SK-N-SH treated with all-trans-retinoic acid at 6 μM for 48 hours (cell line): ENCODE measurements around the gene POU6F2.

Source experiments
- ATAC-seq: fragments of 200-7000 bp; cut with Tn5 transposase; 3 replicates; pipeline ENCODE4 v1.9.1; 2020; ENCODE audit warnings: mild to moderate bottlenecking, moderate library complexity
- ARNTL ChIP-seq: fragments of 450-650 bp; formaldehyde crosslinking; IDR thresholded peaks from 2 replicates; pipeline ENCODE4 v1.5.0; 2020; ENCODE audit warnings: low read depth, mild to moderate bottlenecking, moderate library complexity, borderline replicate concordance
- BACH2 ChIP-seq: fragments of 250-450 bp; sonication (Bioruptor Pico); IDR thresholded peaks from 2 replicates; pipeline ENCODE4 v1.9.0; 2021; ENCODE audit warnings: mild to moderate bottlenecking, borderline replicate concordance
- CSDC2 ChIP-seq: fragments of 250-450 bp; sonication (Bioruptor Pico); IDR thresholded peaks from 2 replicates; pipeline ENCODE4 v1.5.0; 2020; ENCODE audit warnings: mild to moderate bottlenecking, moderate library complexity
- ESRRG ChIP-seq: fragments of 250-450 bp; sonication (Bioruptor Pico); IDR thresholded peaks from 2 replicates; pipeline ENCODE4 v1.6.1; 2021; ENCODE audit warnings: mild to moderate bottlenecking
- GLIS3 ChIP-seq: fragments of 250-450 bp; sonication (Bioruptor Pico); IDR thresholded peaks from 2 replicates; pipeline ENCODE4 v1.5.0; 2020; ENCODE audit warnings: mild to moderate bottlenecking, moderate library complexity
- ISL1 ChIP-seq: fragments of 250-450 bp; sonication (Bioruptor Pico); IDR thresholded peaks from 2 replicates; pipeline ENCODE4 v2.1.2; 2022; ENCODE audit warnings: mild to moderate bottlenecking, moderate library complexity
- OSR1 ChIP-seq: fragments of 250-450 bp; sonication (Bioruptor Pico); IDR thresholded peaks from 2 replicates; pipeline ENCODE4 v1.8.0; 2022; ENCODE audit warnings: moderate library complexity, mild to moderate bottlenecking, inconsistent platforms
- POU6F1 ChIP-seq: fragments of 250-450 bp; sonication (Bioruptor Pico); IDR thresholded peaks from 2 replicates; pipeline ENCODE4 v1.8.0; 2021; ENCODE audit warnings: low read depth, mild to moderate bottlenecking, moderate library complexity, borderline replicate concordance
- PPARA ChIP-seq: fragments of 250-450 bp; sonication (Bioruptor Pico); IDR thresholded peaks from 2 replicates; pipeline ENCODE4 v1.5.0; 2020; ENCODE audit warnings: mild to moderate bottlenecking, borderline replicate concordance
- RARB ChIP-seq: fragments of 250-450 bp; sonication (Bioruptor Pico); IDR thresholded peaks from 2 replicates; pipeline ENCODE4 v1.8.0; 2021; ENCODE audit warnings: mild to moderate bottlenecking, moderate library complexity
- SNAI2 ChIP-seq: fragments of 250-450 bp; sonication (Bioruptor Pico); IDR thresholded peaks from 2 replicates; pipeline ENCODE4 v1.5.0; 2020; ENCODE audit warnings: mild to moderate bottlenecking, moderate library complexity
- TCF4 ChIP-seq: fragments of 250-450 bp; sonication (Bioruptor Pico); IDR thresholded peaks from 2 replicates; pipeline ENCODE4 v1.8.0; 2021; ENCODE audit warnings: mild to moderate bottlenecking, moderate library complexity, borderline replicate concordance
- TOX ChIP-seq: fragments of 250-450 bp; sonication (Bioruptor Pico); IDR thresholded peaks from 2 replicates; pipeline ENCODE4 v1.8.0; 2021; ENCODE audit warnings: mild to moderate bottlenecking, moderate library complexity, borderline replicate concordance
- ZC3H10 ChIP-seq: fragments of 250-450 bp; sonication (Bioruptor Pico); IDR thresholded peaks from 2 replicates; pipeline ENCODE4 v1.5.1; 2021; ENCODE audit warnings: mild to moderate bottlenecking, moderate library complexity
- ZFP3 ChIP-seq: fragments of 250-450 bp; sonication (Bioruptor Pico); IDR thresholded peaks from 2 replicates; pipeline ENCODE4 v1.5.0; 2020; ENCODE audit warnings: mild to moderate bottlenecking, moderate library complexity
- ZFP30 ChIP-seq: fragments of 450-650 bp; formaldehyde crosslinking; IDR thresholded peaks from 2 replicates; pipeline ENCODE4 v1.5.0; 2022; ENCODE audit warnings: mild to moderate bottlenecking, moderate library complexity
- ZNF565 ChIP-seq: fragments of 450-650 bp; formaldehyde crosslinking; conservative IDR thresholded peaks from 2 replicates; pipeline ENCODE4 v1.5.0; 2020; ENCODE audit warnings: low read depth, mild to moderate bottlenecking, moderate library complexity
- ZNF70 ChIP-seq: fragments of 450-650 bp; formaldehyde crosslinking; IDR thresholded peaks from 2 replicates; pipeline ENCODE4 v1.5.0; 2020; ENCODE audit warnings: mild to moderate bottlenecking, moderate library complexity
- ZNF8 ChIP-seq: fragments of 450-650 bp; formaldehyde crosslinking; IDR thresholded peaks from 2 replicates; pipeline ENCODE4 v1.5.0; 2020; ENCODE audit warnings: mild to moderate bottlenecking, moderate library complexity
- TF ChIP-seq, protein P1 (sequence below): fragments of 250-450 bp; sonication (Bioruptor Pico); IDR thresholded peaks from 2 replicates; pipeline ENCODE4 v1.5.0; 2020; ENCODE audit warnings: mild to moderate bottlenecking, moderate library complexity

POU6F2 gene

GRCh38 chr7:39504963-39505362 lies 527.3 kb downstream of the POU6F2 start:
- TF ChIP-seq PPARA (no peak), ARNTL (CRISPR knock-in tag) (no peak), ZNF8 (CRISPR knock-in tag) (peak; percentile 92; the same call in 1 of the 2 replicates), ZFP30 (CRISPR knock-in tag) (no peak), OSR1 (CRISPR knock-in tag) (no peak), ISL1 (peak; percentile 82), POU6F1 (CRISPR knock-in tag) (no peak), ZC3H10 (no peak), ZFP3 (CRISPR knock-in tag) (no peak), RARB (CRISPR knock-in tag) (no peak), SNAI2 (CRISPR knock-in tag) (no peak)
- TF ChIP-seq, protein P1, sequence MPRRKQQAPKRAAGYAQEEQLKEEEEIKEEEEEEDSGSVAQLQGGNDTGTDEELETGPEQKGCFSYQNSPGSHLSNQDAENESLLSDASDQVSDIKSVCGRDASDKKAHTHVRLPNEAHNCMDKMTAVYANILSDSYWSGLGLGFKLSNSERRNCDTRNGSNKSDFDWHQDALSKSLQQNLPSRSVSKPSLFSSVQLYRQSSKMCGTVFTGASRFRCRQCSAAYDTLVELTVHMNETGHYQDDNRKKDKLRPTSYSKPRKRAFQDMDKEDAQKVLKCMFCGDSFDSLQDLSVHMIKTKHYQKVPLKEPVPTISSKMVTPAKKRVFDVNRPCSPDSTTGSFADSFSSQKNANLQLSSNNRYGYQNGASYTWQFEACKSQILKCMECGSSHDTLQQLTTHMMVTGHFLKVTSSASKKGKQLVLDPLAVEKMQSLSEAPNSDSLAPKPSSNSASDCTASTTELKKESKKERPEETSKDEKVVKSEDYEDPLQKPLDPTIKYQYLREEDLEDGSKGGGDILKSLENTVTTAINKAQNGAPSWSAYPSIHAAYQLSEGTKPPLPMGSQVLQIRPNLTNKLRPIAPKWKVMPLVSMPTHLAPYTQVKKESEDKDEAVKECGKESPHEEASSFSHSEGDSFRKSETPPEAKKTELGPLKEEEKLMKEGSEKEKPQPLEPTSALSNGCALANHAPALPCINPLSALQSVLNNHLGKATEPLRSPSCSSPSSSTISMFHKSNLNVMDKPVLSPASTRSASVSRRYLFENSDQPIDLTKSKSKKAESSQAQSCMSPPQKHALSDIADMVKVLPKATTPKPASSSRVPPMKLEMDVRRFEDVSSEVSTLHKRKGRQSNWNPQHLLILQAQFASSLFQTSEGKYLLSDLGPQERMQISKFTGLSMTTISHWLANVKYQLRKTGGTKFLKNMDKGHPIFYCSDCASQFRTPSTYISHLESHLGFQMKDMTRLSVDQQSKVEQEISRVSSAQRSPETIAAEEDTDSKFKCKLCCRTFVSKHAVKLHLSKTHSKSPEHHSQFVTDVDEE (CRISPR knock-in tag), result no peak

DNA sequence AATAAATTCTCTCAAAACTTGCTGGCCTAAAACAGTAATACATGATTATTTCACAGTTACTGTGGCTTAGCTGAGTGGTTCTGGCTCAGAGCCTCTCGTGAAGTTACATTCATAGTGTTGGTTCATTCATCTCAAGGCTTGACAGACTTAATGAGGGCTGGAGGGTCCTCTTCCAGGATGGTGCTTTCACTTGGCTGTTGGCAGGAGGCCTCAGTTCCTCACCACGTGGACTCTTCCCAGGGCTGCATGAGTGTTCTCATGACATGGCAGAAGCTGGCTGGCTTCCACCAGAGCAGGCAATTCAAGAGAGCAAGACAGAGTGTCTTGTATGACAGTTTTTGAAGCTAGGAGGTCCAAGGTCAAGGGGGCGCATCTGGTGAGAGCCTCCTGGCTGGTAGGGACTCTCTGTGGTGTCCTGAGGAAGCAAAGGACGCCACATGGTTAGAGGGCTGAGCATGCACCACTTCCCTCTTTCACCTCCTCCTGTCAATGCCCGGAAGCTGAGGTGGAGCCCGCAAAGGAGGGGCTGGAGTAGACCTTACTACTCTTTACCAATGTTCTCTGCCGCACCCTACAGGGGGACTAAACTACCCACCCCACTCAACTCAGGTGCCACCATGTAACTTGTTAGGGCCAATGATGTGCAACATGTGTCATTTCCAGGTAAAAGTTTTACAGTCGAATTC lies 530.3 kb downstream of the POU6F2 start:
- TF ChIP-seq ZFP3 (CRISPR knock-in tag), result no peak
- TF ChIP-seq TOX (CRISPR knock-in tag), result no peak
- TF ChIP-seq CSDC2, result no peak
- TF ChIP-seq SNAI2 (CRISPR knock-in tag), result no peak
- TF ChIP-seq TCF4, result no peak
- TF ChIP-seq PPARA, result no peak
- no peak for TF ChIP-seq ZNF70 (CRISPR knock-in tag)
- TF ChIP-seq, protein P1 (CRISPR knock-in tag), result no peak
- TF ChIP-seq BACH2 (CRISPR knock-in tag), result no peak
- no peak for TF ChIP-seq ESRRG (CRISPR knock-in tag)
- no peak for TF ChIP-seq ZC3H10
- no peak for TF ChIP-seq POU6F1 (CRISPR knock-in tag)
- no peak for ATAC-seq

More at GRCh38 chr7:39504963-39505362, 527.3 kb downstream of the POU6F2 start:
- ATAC-seq, result peak; percentile 93

DNA sequence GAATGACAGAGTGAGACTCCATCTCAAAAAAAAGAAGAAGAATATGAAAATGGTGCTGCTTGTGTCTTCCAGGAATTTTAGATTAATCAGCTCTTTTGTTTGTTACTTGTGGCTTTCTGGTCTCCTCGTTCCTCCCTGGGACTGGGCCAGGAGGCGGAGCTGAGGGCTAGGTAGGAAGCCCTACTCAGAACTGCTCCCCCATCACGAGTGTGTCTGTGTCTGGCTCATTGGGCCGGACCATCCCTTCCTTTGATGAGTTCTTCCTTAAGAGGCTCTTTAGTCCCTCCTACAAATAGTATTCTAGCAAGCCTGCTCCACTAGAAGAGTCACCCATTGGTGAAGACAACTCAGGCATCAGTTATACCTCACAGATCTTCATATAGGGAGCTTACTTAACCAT lies 531.7 kb downstream of the POU6F2 start:
- no peak for ATAC-seq
- TF ChIP-seq, protein P1 (CRISPR knock-in tag), result no peak
- TF ChIP-seq ZNF565 (no peak), TOX (CRISPR knock-in tag) (no peak), ESRRG (CRISPR knock-in tag) (no peak), RARB (CRISPR knock-in tag) (no peak), OSR1 (CRISPR knock-in tag) (no peak), BACH2 (CRISPR knock-in tag) (no peak), TCF4 (no peak), GLIS3 (CRISPR knock-in tag) (no peak), ZNF8 (CRISPR knock-in tag) (no peak)
